ENCODE measurements around the gene NMUR2. TPM values are rescaled to one million over a fixed set of nuclear protein-coding genes. Genes with fewer than 3 reads are reported as not detected.

NMUR2 gene
- total and polyA plus RNA-seq, 11 donors: 0.22 TPM; not detected in 10

GRCh38 chr5:152349683-152350526 lies 55.2 kb downstream of the NMUR2 start:
- peak; percentile 61 to 87 (median 74) for ATAC-seq
- Histone ChIP-seq H3K27me3 (no peaks in the 10 kb centered on the region), H3K4me1 (peaks cover 0 to 9% (median 0%) of the 10 kb centered on the region in 12 donors), H3K4me3 (no peak overlapping the region), H3K36me3 (no peaks in the 10 kb centered on the region), H3K27ac (no peak overlapping the region), H3K9me3 (no peaks in the 10 kb centered on the region)
- peak in 3 of 5 donors; percentile 14 to 34 (median 30) for DNase-seq
- intact Hi-C loops (cut with DNase I): loop anchor here in 9 of 10 donors (5.0 to 10.0 kb wide), 6 partner anchors 173 to 528 kb away; no protein-coding TSS in a partner anchor
- peak; percentile 65 to 86 (median 78) for TF ChIP-seq CTCF (IDR thresholded peaks at IDR 0.05)
- no peak for TF ChIP-seq POLR2A (IDR thresholded peaks at IDR 0.05)
- WGBS, 4 donors: 23 to 38% (median 26%) methylated on average over 8 of the region's 8 CpGs

Measured in heart left ventricle (tissue), 16 donors.